Nephron progenitor cell (in vitro differentiated cells): ENCODE results near the gene FGGY.

Experiments
- DNase-seq: peaks from one replicate; pipeline ENCODE4 v3.0.0; 2021
- H3K27ac Mint-ChIP-seq: 2 replicates; pipeline ENCODE4 v1.8.0; 2021; ENCODE audit warnings: mild to moderate bottlenecking, moderate library complexity, mixed read lengths
- H3K27me3 Mint-ChIP-seq: 2 replicates; pipeline ENCODE4 v1.8.0; 2021; ENCODE audit warnings: mild to moderate bottlenecking, low read depth, mixed read lengths; ENCODE audit not compliant: poor library complexity
- H3K36me3 Mint-ChIP-seq: 2 replicates; pipeline ENCODE4 v1.8.0; 2021; ENCODE audit warnings: low read depth, mixed read lengths
- H3K4me1 Mint-ChIP-seq: 2 replicates; pipeline ENCODE4 v1.8.0; 2021; ENCODE audit warnings: mixed read lengths
- H3K4me3 Mint-ChIP-seq: 2 replicates; pipeline ENCODE4 v1.8.0; 2021; ENCODE audit warnings: mild to moderate bottlenecking, moderate library complexity, mixed read lengths
- H3K9me3 Mint-ChIP-seq: 2 replicates; pipeline ENCODE4 v1.8.0; 2021; ENCODE audit warnings: mild to moderate bottlenecking, moderate library complexity, mixed read lengths
- CTCF ChIP-seq: fragments of 200-600 bp; sonication (generic); IDR thresholded peaks from 2 replicates; pipeline ENCODE4 v1.5.0; 2021; ENCODE audit warnings: antibody characterized with exemption

The FGGY gene

GRCh38 chr1:59331686-59332620, 35.1 kb downstream of the FGGY start:
- Mint-ChIP-seq H3K9me3 (no peaks in the 10 kb centered on the region), H3K27me3 (no peaks in the 10 kb centered on the region), H3K4me3 (no peak overlapping the region), H3K36me3 (peaks cover 25% of the 10 kb centered on the region), H3K4me1 (no peaks in the 10 kb centered on the region), H3K27ac (no peak overlapping the region)
- DNase-seq = no peak
- no peak for TF ChIP-seq CTCF

- no peak for DNase-seq
- Mint-ChIP-seq H3K36me3 (peaks cover 15% of the 10 kb centered on the region), H3K4me1 (no peaks in the 10 kb centered on the region), H3K9me3 (no peaks in the 10 kb centered on the region), H3K27ac (no peak overlapping the region), H3K4me3 (no peak overlapping the region), H3K27me3 (no peaks in the 10 kb centered on the region)
- no peak for TF ChIP-seq CTCF
Measured at GRCh38 chr1:59332983-59333382, 36.1 kb downstream of the FGGY start.

- no peak overlapping the region for H3K27ac Mint-ChIP-seq
- no peaks in the 10 kb centered on the region for H3K9me3 Mint-ChIP-seq
- TF ChIP-seq CTCF = no peak
- peaks cover 8% of the 10 kb centered on the region for H3K36me3 Mint-ChIP-seq
- DNase-seq = no peak
- no peaks in the 10 kb centered on the region for H3K27me3 Mint-ChIP-seq
- no peak overlapping the region for H3K4me3 Mint-ChIP-seq
- no peaks in the 10 kb centered on the region for H3K4me1 Mint-ChIP-seq
Measured at GRCh38 chr1:59333626-59334277, 36.9 kb downstream of the FGGY start.

GRCh38 chr1:59340411-59341307, 43.8 kb downstream of the FGGY start:
- Mint-ChIP-seq H3K36me3 (no peaks in the 10 kb centered on the region), H3K9me3 (no peaks in the 10 kb centered on the region), H3K4me1 (peaks cover 26% of the 10 kb centered on the region), H3K4me3 (no peak overlapping the region), H3K27ac (peak overlapping the region; percentile 36), H3K27me3 (no peaks in the 10 kb centered on the region)
- no peak for DNase-seq
- no peak for TF ChIP-seq CTCF

GRCh38 chr1:59342801-59343575, 46.1 kb downstream of the FGGY start:
- Mint-ChIP-seq H3K4me1 (peaks cover 26% of the 10 kb centered on the region), H3K27me3 (no peaks in the 10 kb centered on the region), H3K27ac (peak overlapping the region; percentile 84), H3K36me3 (peaks cover 9% of the 10 kb centered on the region), H3K4me3 (no peak overlapping the region), H3K9me3 (no peaks in the 10 kb centered on the region)
- no peak for TF ChIP-seq CTCF
- DNase-seq = no peak
